ENCODE measurements around the gene REG1B.

The REG1B gene, protein sequence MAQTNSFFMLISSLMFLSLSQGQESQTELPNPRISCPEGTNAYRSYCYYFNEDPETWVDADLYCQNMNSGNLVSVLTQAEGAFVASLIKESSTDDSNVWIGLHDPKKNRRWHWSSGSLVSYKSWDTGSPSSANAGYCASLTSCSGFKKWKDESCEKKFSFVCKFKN

DNA sequence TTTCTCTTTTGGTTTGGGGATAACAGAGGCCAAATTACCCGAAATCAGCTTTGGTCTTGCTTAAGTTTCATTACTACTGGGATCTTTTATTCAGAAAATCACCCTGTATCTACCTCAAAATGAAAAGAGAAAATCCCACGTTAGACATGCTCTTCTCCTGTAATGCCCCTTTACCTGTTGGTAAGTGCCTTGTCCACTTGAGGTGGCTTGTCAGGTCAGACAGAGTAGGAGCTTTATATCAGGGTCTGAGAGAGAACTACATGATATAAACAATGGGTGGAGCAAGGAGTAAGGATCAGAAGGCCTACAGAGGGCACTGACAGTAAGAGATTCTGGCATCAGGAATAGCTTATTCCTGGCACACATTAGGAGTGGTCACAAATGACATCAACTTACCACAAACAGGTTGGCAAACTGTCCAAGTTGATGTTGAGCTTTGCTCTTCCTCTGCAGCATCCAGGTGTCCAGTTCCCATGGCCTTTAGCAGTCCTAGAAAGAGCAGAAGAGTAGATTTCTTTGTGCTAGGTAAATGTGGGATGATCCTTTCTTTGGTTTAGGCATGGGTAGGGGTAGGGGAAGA is at the start of gene REG1B:
Gene REG1B (minus strand): TSS at position 209 of the 580 bp plus-strand sequence. CDS start 381 bp downstream, outside the sequence.
- Histone ChIP-seq H3K27ac (ENCODE audit: low read depth, low read length) (no peak within 1 kb of the TSS), H3K79me2 (ENCODE audit: insufficient read depth, low read length) (no peaks in the 10 kb centered on the region), H3K4me3 (ENCODE audit: insufficient read depth, low read length, poor library complexity, severe bottlenecking) (no peak within 1 kb of the TSS), H2AFZ (ENCODE audit: low read depth, low read length, severe bottlenecking) (no peak within 1 kb of the TSS), H3K4me2 (ENCODE audit: low read depth, low read length, poor library complexity, severe bottlenecking) (no peak within 1 kb of the TSS), H3F3A (ENCODE audit: insufficient read depth) (no peaks in the 10 kb centered on the region), H3K9ac (ENCODE audit: low read length) (no peak within 1 kb of the TSS), H3K36me3 (ENCODE audit: low read length) (no peaks in the 10 kb centered on the region), H3K9me3 (ENCODE audit: insufficient read depth, low read length) (no peaks in the 10 kb centered on the region), H3K9me2 (replicated peaks; ENCODE audit: insufficient read depth, low read length) (no peaks in the 10 kb centered on the region), H4K20me1 (ENCODE audit: low read depth, low read length) (no peaks in the 10 kb centered on the region), H3K27me3 (ENCODE audit: low read length) (no peaks in the 10 kb centered on the region)
- TF ChIP-seq, protein P1, sequence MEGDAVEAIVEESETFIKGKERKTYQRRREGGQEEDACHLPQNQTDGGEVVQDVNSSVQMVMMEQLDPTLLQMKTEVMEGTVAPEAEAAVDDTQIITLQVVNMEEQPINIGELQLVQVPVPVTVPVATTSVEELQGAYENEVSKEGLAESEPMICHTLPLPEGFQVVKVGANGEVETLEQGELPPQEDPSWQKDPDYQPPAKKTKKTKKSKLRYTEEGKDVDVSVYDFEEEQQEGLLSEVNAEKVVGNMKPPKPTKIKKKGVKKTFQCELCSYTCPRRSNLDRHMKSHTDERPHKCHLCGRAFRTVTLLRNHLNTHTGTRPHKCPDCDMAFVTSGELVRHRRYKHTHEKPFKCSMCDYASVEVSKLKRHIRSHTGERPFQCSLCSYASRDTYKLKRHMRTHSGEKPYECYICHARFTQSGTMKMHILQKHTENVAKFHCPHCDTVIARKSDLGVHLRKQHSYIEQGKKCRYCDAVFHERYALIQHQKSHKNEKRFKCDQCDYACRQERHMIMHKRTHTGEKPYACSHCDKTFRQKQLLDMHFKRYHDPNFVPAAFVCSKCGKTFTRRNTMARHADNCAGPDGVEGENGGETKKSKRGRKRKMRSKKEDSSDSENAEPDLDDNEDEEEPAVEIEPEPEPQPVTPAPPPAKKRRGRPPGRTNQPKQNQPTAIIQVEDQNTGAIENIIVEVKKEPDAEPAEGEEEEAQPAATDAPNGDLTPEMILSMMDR (IDR thresholded peaks at IDR 0.05; ENCODE audit: insufficient read depth, low read length, poor library complexity, severe bottlenecking), result no peak
- no peak for TF ChIP-seq EZH2phosphoT487 (conservative IDR thresholded peaks at IDR 0.05; ENCODE audit: low read length)

DNA sequence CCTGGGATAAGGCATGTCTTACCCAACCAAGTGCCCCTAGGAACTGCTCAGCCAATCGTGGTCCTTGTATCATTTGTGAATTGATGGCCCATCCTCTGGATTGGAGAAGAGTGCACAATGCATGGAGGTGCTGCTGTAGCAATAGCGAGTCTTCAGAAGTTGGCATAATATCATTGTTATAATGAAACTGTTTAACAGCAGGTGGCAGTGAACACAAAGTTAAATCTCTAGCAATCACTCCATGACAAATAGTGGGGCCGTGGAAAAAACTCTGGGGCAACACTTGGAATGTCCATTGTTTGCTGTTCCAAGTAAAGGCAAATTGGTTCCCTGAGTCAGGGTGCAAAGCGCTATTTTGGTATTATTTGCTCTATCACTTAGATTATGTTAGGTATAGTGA is 43.9 kb upstream of the REG1B start:
- Histone ChIP-seq H3K27me3 (ENCODE audit: low read length) (no peaks in the 10 kb centered on the region), H3K9me3 (ENCODE audit: insufficient read depth, low read length) (no peaks in the 10 kb centered on the region), H3K79me2 (ENCODE audit: insufficient read depth, low read length) (no peaks in the 10 kb centered on the region), H3K27ac (ENCODE audit: low read depth, low read length) (no peak overlapping the region), H3K4me3 (ENCODE audit: insufficient read depth, low read length, poor library complexity, severe bottlenecking) (no peak overlapping the region), H4K20me1 (ENCODE audit: low read depth, low read length) (no peaks in the 10 kb centered on the region), H3K4me2 (ENCODE audit: low read depth, low read length, poor library complexity, severe bottlenecking) (no peak overlapping the region), H3F3A (ENCODE audit: insufficient read depth) (no peaks in the 10 kb centered on the region), H3K9me2 (replicated peaks; ENCODE audit: insufficient read depth, low read length) (no peaks in the 10 kb centered on the region), H3K9ac (ENCODE audit: low read length) (no peak overlapping the region), H3K36me3 (ENCODE audit: low read length) (no peaks in the 10 kb centered on the region), H2AFZ (ENCODE audit: low read depth, low read length, severe bottlenecking) (no peak overlapping the region)
- TF ChIP-seq, protein P1 (IDR thresholded peaks at IDR 0.05; ENCODE audit: insufficient read depth, low read length, poor library complexity, severe bottlenecking), result no peak
- no peak for TF ChIP-seq EZH2phosphoT487 (conservative IDR thresholded peaks at IDR 0.05; ENCODE audit: low read length)

GRCh38 chr2:79129804-79130203 is 42.0 kb upstream of the REG1B start:
- H3K4me2 ChIP-seq (ENCODE audit: low read depth, low read length, poor library complexity, severe bottlenecking), result no peak overlapping the region
- no peak overlapping the region for H2AFZ ChIP-seq (ENCODE audit: low read depth, low read length, severe bottlenecking)
- no peaks in the 10 kb centered on the region for H3K36me3 ChIP-seq (ENCODE audit: low read length)
- H3K9me2 ChIP-seq (replicated peaks; ENCODE audit: insufficient read depth, low read length), result no peaks in the 10 kb centered on the region
- H3K27ac ChIP-seq (ENCODE audit: low read depth, low read length), result no peak overlapping the region
- no peaks in the 10 kb centered on the region for H3K79me2 ChIP-seq (ENCODE audit: insufficient read depth, low read length)
- no peaks in the 10 kb centered on the region for H4K20me1 ChIP-seq (ENCODE audit: low read depth, low read length)
- H3F3A ChIP-seq (ENCODE audit: insufficient read depth), result no peaks in the 10 kb centered on the region
- no peak for TF ChIP-seq EZH2phosphoT487 (conservative IDR thresholded peaks at IDR 0.05; ENCODE audit: low read length)
- TF ChIP-seq, protein P1 (IDR thresholded peaks at IDR 0.05; ENCODE audit: insufficient read depth, low read length, poor library complexity, severe bottlenecking), result no peak
- no peak overlapping the region for H3K4me3 ChIP-seq (ENCODE audit: insufficient read depth, low read length, poor library complexity, severe bottlenecking)
- H3K9me3 ChIP-seq (ENCODE audit: insufficient read depth, low read length), result no peaks in the 10 kb centered on the region
- no peak overlapping the region for H3K9ac ChIP-seq (ENCODE audit: low read length)
- no peaks in the 10 kb centered on the region for H3K27me3 ChIP-seq (ENCODE audit: low read length)
